NCI-H2227 treated with DMSO at 0.1 percent for 48 hours (cell line): ENCODE data around the gene TMEM147.

ENCODE experiments used
- DNase-seq: peaks from one replicate; lab custom pipeline; 2025; lab: John Stamatoyannopoulos, UW

TMEM147 gene

GRCh38 chr19:35546532-35546931, 1.1 kb downstream of the TMEM147 start:
- no peak for DNase-seq

GRCh38 chr19:35549174-35549788, 3.9 kb downstream of the TMEM147 start:
- peak; percentile 96 for DNase-seq

GRCh38 chr19:35549879-35550523, 4.6 kb downstream of the TMEM147 start:
- DNase-seq = no peak

- DNase-seq = no peak
Observed at GRCh38 chr19:35551091-35551810, 5.8 kb downstream of the TMEM147 start.

GRCh38 chr19:35552534-35553384, 7.3 kb downstream of the TMEM147 start:
- DNase-seq = no peak

- no peak for DNase-seq
Observed at GRCh38 chr19:35553385-35554000, 8.1 kb downstream of the TMEM147 start.

GRCh38 chr19:35554076-35554475, 8.7 kb downstream of the TMEM147 start:
- no peak for DNase-seq

GRCh38 chr19:35555301-35556005, 10.0 kb downstream of the TMEM147 start:
- DNase-seq = no peak

GRCh38 chr19:35556025-35556590, 10.7 kb downstream of the TMEM147 start:
- DNase-seq = no peak

GRCh38 chr19:35556846-35557538, 11.6 kb downstream of the TMEM147 start:
- no peak for DNase-seq

GRCh38 chr19:35557539-35558399, 12.3 kb downstream of the TMEM147 start:
- peak; percentile 100 for DNase-seq

- no peak for DNase-seq
Observed at GRCh38 chr19:35558400-35559280, 13.2 kb downstream of the TMEM147 start.

- DNase-seq = no peak
Observed at GRCh38 chr19:35559281-35559659, 13.8 kb downstream of the TMEM147 start.

- DNase-seq = no peak
Observed at GRCh38 chr19:35559781-35560180, 14.4 kb downstream of the TMEM147 start.

GRCh38 chr19:35560271-35560670, 14.8 kb downstream of the TMEM147 start:
- no peak for DNase-seq

GRCh38 chr19:35560677-35561076, 15.3 kb downstream of the TMEM147 start:
- no peak for DNase-seq

- DNase-seq = no peak
Observed at GRCh38 chr19:35561436-35561835, 16.0 kb downstream of the TMEM147 start.

GRCh38 chr19:35562336-35562735, 16.9 kb downstream of the TMEM147 start:
- DNase-seq = no peak
